ENCODE measurements around the gene SPAG17.

DNA sequence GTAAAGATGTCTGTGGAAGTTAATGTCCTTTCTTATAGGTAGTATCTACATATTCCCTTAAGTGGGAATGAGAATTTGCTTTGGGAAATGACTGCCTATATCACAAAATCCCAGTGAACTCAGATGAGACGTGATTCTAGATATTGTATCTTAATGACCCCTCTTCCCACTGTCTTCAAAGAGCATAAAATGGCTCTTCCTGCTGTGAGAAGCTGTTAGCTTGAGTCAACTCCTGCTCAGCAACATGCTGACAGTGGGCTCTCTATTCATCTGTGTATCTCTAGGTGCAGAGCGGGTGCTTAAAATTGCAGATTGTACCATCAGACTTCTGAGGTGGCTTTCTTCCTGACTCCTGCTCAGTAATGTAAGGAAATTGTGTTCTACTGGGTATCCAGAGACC is 100.6 kb downstream of the SPAG17 start:
- TF ChIP-seq, protein P1, sequence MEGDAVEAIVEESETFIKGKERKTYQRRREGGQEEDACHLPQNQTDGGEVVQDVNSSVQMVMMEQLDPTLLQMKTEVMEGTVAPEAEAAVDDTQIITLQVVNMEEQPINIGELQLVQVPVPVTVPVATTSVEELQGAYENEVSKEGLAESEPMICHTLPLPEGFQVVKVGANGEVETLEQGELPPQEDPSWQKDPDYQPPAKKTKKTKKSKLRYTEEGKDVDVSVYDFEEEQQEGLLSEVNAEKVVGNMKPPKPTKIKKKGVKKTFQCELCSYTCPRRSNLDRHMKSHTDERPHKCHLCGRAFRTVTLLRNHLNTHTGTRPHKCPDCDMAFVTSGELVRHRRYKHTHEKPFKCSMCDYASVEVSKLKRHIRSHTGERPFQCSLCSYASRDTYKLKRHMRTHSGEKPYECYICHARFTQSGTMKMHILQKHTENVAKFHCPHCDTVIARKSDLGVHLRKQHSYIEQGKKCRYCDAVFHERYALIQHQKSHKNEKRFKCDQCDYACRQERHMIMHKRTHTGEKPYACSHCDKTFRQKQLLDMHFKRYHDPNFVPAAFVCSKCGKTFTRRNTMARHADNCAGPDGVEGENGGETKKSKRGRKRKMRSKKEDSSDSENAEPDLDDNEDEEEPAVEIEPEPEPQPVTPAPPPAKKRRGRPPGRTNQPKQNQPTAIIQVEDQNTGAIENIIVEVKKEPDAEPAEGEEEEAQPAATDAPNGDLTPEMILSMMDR (IDR thresholded peaks at IDR 0.05; ENCODE audit: insufficient read depth, low read depth, low read length), result no peak
- no peak for TF ChIP-seq EZH2 (IDR thresholded peaks at IDR 0.05; ENCODE audit: insufficient read depth, low read length)

Measured in astrocyte (in vitro differentiated cells and primary cell).